GM19193 (cell line): ENCODE results near the gene TGFB1.

ENCODE experiments used
- POLR2A ChIP-seq: IDR thresholded peaks from 4 replicates; pipeline ENCODE4 v1.6.1; 2011; ENCODE audit not compliant: insufficient read depth, insufficient read length; ENCODE audit errors: extremely low read depth

The TGFB1 gene

DNA sequence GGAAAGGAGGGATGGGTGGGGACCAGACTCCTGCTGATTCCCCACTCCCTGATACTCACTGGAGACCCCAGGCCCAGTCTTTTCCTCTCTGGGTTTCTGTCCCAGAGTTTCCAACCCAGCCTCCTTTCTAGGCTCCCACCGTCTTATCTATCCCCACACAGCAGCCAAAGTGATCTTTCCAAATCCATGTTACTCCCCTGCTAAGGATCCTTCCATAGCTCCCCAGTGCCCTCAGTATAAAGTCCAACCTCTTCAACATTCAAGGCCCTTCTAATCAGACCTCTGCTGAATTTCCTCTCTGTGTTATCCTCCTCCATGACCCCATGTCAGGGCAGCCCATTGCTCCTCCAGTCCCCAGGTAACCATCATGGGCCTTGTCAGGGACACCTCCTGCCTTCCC, 1.3 kb upstream of the TGFB1 start:
- TF ChIP-seq POLR2A, result no peak

DNA sequence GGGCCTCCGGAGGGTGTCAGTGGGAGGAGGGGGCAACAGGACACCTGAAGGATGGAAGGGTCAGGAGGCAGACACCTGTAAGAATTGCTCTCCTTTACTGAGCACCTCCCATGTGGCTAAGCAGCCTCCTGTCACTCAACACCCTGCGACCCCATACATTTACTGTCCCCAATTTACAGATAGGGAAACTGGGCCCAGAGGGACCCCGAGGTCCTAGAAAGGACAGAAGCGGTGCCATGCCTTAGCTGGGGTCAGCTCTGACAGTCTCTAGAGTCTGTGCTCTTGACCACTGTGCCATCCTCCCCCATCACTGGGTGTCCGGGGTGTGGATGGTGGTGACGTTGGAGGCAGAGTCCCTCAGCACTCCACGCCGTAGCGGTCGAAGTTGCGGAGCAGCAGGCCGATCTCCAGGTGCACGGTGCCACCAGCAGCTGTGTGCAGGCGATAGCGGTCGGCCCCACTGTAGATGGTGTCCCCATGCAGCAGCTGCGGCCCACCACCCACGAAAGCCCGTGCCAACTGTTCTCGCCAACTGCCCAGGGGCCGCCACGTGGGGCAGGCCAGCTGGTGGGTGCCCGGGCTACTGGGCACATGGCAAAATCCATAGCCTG, 726 bp upstream of the TGFB1 start:
- no peak for TF ChIP-seq POLR2A

GRCh38 chr19:41352609-41353465, 885 bp downstream of the TGFB1 start:
- peak; percentile 32 for TF ChIP-seq POLR2A

DNA sequence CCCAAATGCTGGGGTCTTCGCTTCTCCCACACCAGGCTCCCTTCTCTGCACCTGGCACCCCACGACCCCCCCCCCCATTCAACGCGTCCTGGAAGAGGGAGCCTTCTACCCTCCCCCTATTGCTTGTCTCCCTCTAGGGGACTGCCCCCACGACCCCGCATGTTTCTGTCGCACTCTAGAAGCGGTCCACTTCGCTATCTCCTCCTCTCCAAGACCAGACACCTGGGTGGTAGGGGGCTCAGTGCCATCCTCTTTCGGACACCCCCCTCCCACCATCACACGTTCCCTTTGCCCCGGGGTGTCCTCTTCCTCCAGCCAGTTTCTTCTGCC, 1.5 kb downstream of the TGFB1 start:
- no peak for TF ChIP-seq POLR2A

- peak; percentile 70 for TF ChIP-seq POLR2A
Observed at GRCh38 chr19:41351339-41352245, 2.1 kb downstream of the TGFB1 start.

DNA sequence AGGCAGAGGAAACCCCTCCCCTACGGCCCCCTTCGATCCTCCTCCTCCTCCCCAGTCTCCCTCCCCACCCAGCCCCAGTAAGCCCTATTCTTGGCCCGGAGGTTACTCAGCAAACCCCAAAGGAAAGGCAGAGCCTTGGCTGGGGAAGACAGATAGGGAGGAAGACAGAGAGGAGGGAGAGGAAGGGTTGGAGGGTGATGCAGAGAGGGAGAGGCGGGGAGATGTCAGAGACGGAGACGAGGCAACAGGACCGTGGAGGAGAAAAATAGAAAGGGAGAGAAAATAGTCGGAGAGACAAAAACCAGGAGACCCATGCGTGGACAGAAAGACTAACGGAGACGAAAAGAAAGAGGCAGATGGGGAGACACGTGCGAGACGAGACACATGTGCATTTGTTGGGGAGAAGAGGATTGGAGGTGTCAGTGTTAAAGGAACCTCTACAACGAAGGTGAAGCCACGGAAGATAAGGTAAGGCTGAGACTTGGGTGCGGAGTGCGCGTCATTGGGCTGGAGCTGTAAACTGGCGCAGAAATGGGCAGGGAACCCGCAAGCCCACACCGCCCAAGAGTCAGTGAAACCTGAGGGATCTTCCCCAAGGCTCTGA, 2.9 kb downstream of the TGFB1 start:
- TF ChIP-seq POLR2A, result no peak

DNA sequence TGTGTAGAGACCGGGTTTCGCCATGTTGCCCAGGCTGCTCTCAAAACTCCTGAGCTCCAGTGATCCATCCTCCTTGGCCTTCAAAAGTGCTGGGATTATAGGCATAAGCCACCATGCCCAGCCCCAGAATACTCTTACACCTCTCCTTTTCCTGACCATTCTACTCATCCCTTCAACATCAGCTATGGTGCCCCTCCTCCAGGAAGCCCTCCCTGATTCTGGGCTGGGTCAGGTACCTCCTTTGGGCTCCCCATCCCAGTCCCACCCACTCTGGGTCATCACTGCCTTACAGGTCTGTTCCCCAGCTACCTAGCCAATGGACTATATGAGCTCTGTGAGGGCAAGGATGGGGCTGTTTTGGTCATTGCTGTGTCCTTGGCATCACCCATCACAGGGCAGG, 9.6 kb downstream of the TGFB1 start:
- TF ChIP-seq POLR2A, result no peak

- no peak for TF ChIP-seq POLR2A
Observed at GRCh38 chr19:41341669-41342490, 11.8 kb downstream of the TGFB1 start.

- TF ChIP-seq POLR2A, result no peak
Observed at GRCh38 chr19:41339936-41340335, 13.8 kb downstream of the TGFB1 start.

DNA sequence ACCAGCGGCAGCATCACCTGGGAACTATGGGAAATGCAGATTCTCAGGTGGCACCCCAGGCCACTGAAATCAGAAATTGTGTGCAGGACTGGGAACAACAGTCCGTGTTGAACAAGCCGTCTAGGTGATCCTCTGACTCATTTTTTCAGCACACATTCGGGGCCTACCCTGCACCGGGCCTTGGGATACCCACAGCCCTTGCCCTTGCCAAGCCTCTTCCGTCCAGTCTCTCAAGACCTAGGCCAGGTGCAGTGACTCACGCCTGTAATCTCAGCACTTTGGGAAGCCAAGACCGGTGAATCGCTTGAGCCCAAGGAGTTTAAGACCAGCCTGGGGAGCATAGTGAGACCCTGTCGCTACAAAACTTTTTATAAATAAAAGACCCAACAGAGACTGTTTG, 18.3 kb downstream of the TGFB1 start:
- TF ChIP-seq POLR2A, result no peak

- TF ChIP-seq POLR2A, result no peak
Observed at GRCh38 chr19:41334793-41335192, 18.9 kb downstream of the TGFB1 start.

GRCh38 chr19:41332468-41332867, 21.3 kb downstream of the TGFB1 start:
- no peak for TF ChIP-seq POLR2A

DNA sequence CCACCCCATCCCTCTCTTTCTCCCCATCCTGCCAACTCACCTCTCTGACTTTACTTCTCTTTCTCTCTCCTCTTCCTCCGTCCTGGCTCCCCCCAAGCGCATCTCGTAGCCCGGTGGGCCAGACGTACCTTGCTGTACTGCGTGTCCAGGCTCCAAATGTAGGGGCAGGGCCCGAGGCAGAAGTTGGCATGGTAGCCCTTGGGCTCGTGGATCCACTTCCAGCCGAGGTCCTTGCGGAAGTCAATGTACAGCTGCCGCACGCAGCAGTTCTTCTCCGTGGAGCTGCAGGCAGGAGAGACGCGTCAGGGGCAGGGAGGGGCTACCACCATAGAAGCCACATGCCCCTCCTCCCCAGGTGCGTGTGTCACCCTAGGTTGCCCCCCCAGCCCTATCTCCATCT, 21.7 kb downstream of the TGFB1 start:
- no peak for TF ChIP-seq POLR2A
